UCSD-AML1 (cell line): ENCODE data around the gene ODF4.
"Not testable (repeated sequence)": the region's sequence is repeated elsewhere in the genome, so short reads cannot be mapped to it uniquely, and the experiment has no call there.

Source experiments
- DNase-seq: peaks from one replicate; lab custom pipeline; 2025; ENCODE audit not compliant: unreplicated experiment; lab: John Stamatoyannopoulos, UW

Gene ODF4

GRCh38 chr17:8366231-8366630 lies 26.6 kb downstream of the ODF4 start:
- no peak for DNase-seq

GRCh38 chr17:8368193-8368592 lies 28.6 kb downstream of the ODF4 start:
- DNase-seq, result no peak

GRCh38 chr17:8369944-8370343 lies 30.3 kb downstream of the ODF4 start:
- DNase-seq, result no peak

- no peak for DNase-seq
These were observed 32.1 kb downstream of the ODF4 start for GRCh38 chr17:8371786-8372185.

GRCh38 chr17:8372422-8372821 lies 32.8 kb downstream of the ODF4 start:
- no peak for DNase-seq

- DNase-seq, result not testable (repeated sequence)
These were observed 34.2 kb downstream of the ODF4 start for GRCh38 chr17:8373856-8374255.

- no peak for DNase-seq
These were observed 36.2 kb downstream of the ODF4 start for GRCh38 chr17:8375738-8376259.

- peak; percentile 87 for DNase-seq
These were observed 36.8 kb downstream of the ODF4 start, which contains the start of gene KRABD2 for GRCh38 chr17:8376271-8377067. TSS of gene KRABD2 (minus strand) at chr17:8376704.

- DNase-seq, result no peak
These were observed 37.8 kb downstream of the ODF4 start for GRCh38 chr17:8377422-8377821.

GRCh38 chr17:8378117-8378516 lies 38.5 kb downstream of the ODF4 start:
- DNase-seq, result not testable (repeated sequence)

- DNase-seq, result no peak
These were observed 40.4 kb downstream of the ODF4 start for GRCh38 chr17:8380049-8380448.

GRCh38 chr17:8382052-8382879 lies 42.6 kb downstream of the ODF4 start:
- DNase-seq, result no peak

- no peak for DNase-seq
These were observed 43.2 kb downstream of the ODF4 start for GRCh38 chr17:8382880-8383142.

GRCh38 chr17:8383143-8383822 lies 43.6 kb downstream of the ODF4 start, which contains the start of gene RPL26:
TSS of gene RPL26 (minus strand) at chr17:8383193. CDS start at chr17:8382310, 883 bp downstream.
- peak; percentile 96 for DNase-seq

GRCh38 chr17:8384801-8385378 lies 45.2 kb downstream of the ODF4 start:
- no peak for DNase-seq

- no peak for DNase-seq
These were observed 47.2 kb downstream of the ODF4 start for GRCh38 chr17:8386841-8387240.

GRCh38 chr17:8387914-8388651 lies 48.4 kb downstream of the ODF4 start:
- no peak for DNase-seq

GRCh38 chr17:8391711-8392110 lies 52.1 kb downstream of the ODF4 start:
- no peak for DNase-seq

GRCh38 chr17:8392274-8392673 lies 52.6 kb downstream of the ODF4 start:
- no peak for DNase-seq

GRCh38 chr17:8392674-8393469 lies 53.2 kb downstream of the ODF4 start:
- DNase-seq, result no peak
